ENCODE measurements around the gene UAP1L1.

- TF ChIP-seq TAF1 (IDR thresholded peaks at IDR 0.05; ENCODE audit: low read depth) (no peak), REST (IDR thresholded peaks at IDR 0.05; ENCODE audit: borderline replicate concordance) (no peak)
These were observed 2.0 kb upstream of the UAP1L1 start for GRCh38 chr9:137075275-137075775.

Data from neural cell (in vitro differentiated cells).